Right ventricle myocardium superior (tissue), 1 donor: ENCODE measurements around the gene NLGN1. TPM values are rescaled to one million over a fixed set of nuclear protein-coding genes. Genes with fewer than 3 reads are reported as not detected.
"Not testable (repeated sequence)": the region's sequence is repeated elsewhere in the genome, so short reads cannot be mapped to it uniquely, and the experiment has no call there.

Source experiments
- ATAC-seq: fragments of 200-7000 bp; cut with Tn5 transposase; one replicate; pipeline ENCODE4 v1.9.1; 2020; ENCODE audit warnings: mild to moderate bottlenecking; ENCODE audit not compliant: poor library complexity
- DNase-seq: peaks from one replicate; pipeline ENCODE4 v3.0.0-alpha.2; 2020
- intact Hi-C: fragments of 100-400 bp; cut with DNase I; formaldehyde crosslinking; loops from one replicate; pipeline ENCODE4 v1.11.2; 2022
- long read RNA-seq: library from polyadenylated mRNA; unstranded; transcript quantifications from one replicate; pipeline ENCODE4 v2.0.0, GENCODE V29; 2021
- total RNA-seq: library from RNA; stranded (reverse); fragmentation: NEBNext Ultra II Directional; extraction: Animal tissue kit (Norgen Biotek cat#: 25700); gene quantifications from one replicate; pipeline ENCODE4 v1.2.1, GENCODE V29; 2021
- donor health status: DM: no; HTN: yes; CAD: no; lungs with severe emphysema.

Gene NLGN1
- 7.8 TPM for total RNA-seq
- long read RNA-seq, partial matches to known transcripts = 0 of 1 reads
- long read RNA-seq, other reads (novel, unspliced or antisense) = 1 of 1 reads

DNA sequence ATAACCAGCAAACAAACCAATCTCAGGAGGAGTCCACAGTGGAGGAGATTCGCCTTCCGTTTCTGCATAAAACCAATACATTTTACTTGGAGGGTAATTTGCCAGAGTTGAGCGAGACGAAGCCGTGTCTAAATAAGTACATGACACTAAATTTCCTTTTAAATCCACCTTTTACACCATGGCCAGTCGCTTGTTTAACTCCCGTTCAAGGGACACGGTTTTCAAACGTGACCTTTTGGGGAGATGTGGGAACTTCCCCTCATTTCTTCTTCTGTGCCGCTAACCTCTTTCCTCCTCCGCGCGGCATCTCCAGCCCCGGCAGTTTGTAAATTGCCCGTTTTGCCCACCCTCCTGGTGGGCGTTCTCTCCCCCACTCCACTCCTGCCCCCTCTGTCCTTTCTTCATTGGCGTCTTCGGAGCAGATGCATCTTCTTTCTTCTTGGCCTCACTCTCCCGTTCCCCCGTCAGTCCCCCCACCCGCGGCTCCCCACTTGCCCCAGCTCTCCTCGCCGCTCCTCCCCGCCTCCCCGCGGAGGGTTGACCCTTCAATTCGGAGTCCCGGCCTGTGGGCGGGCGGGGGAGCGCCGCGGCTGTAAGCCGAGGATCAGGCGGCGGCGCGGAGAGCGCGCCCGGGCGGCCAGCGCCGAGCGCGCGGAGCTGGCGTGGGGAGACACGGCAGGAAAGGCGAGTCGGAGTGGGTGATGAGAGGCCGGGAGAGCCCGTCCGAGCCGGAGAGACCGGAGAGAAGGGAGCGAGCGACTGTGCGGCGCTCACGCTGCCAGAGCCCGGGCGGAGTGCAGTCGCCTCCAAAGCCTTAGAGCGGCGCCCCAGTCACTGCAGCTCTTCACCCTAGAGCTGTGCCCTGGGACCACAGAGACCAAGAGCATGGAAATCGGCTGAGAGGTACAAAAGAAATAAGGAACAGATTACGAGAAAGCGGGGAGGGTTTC lies at the start of gene NLGN1:
Gene NLGN1, plus strand, starts transcription at position 584 of the 950 bp plus-strand sequence.
- intact Hi-C loops = no loop called here
- ATAC-seq (peak; percentile 79), DNase-seq (peak; percentile 84)

DNA sequence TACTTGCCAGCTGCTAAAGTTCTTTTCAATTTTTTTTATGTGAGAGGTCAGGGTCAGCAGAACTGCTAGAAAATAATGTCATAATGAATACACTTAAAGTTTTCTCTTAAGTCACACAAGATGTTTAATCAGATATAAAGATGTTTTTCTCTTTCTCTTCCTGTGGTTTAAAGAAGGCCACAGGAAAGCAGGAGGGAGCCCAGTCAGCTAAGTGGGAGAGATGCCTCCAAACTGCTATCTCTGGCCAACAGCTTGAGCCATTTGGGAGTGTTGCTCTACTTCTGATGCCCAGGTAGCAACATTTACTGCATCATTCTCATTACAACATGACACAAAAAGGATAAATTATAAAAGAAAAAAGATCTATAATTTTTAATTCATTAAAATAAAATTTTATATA lies 45.7 kb upstream of the NLGN1 start:
- no peak for ATAC-seq
- DNase-seq = no peak
- intact Hi-C loops = no loop called here

DNA sequence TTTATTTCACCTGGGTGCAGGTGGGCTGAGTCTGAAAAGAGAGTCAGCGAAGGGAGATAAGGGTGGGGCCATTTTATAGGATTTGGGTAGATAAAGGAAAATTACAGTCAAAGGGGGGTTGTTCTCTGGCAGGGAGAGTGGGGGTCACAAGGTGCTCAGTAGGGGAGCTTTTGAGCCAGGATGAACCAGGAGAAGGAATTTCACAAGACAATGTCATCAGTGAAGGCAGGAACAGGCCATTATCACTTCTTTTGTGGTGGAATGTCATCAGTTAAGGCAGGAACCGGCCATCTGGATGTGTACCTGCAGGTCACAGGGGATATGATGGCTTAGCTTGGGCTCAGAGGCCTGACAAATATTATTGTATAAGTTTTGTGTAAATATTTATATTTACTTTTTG lies 44.4 kb upstream of the NLGN1 start:
- ATAC-seq, intact Hi-C loops, DNase-seq: not testable (repeated sequence)

DNA sequence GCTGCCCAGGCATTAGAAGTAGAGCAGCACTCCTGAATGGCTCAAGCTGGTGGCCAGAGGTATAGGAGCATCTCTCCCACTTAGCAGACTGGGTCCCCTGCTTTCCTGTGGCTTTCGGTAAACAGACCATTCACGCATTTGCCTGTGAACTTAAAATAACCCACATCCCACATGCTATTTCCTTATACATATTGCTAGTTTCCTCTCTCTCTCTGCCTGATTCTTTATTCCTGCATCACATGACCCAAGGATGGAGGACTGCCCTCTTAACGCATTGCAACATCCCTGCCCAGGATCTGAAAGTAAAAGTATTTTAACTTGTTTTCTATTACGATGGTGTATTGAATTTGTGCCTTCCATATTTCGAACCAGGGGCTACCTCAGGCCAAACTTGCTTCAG lies 43.4 kb upstream of the NLGN1 start:
- DNase-seq (no peak), ATAC-seq (no peak)
- intact Hi-C loops = no loop called here

DNA sequence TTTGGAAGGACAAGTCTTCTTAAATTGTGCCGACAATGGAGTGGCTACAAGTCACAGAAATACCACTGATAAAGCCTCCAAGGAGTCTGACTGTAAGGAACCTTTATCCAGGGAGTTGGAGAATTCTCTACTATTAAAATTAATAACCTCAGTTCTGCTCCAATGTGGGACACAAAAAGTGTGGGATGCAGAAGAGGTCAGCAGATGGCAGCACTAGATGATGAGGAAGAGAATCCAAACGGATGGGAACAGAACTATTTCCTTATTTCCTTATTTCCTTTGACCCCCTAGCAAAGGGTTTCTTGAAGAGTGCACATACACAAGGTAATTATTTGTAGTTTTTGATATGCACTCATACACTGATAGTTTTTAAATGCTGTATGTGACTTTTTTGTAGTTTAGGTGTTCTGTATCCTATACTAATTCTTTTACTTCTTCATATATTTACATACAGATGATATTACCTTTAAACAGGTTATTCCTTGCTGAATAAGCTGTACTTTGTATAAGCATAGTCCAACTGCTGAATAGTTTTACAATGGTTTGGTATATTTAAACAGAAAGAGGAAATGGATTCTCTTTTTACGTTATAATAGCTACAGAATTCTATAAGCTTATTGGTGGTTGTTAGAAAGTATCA lies 25.6 kb upstream of the NLGN1 start:
- peak; percentile 51 for ATAC-seq
- DNase-seq = no peak

DNA sequence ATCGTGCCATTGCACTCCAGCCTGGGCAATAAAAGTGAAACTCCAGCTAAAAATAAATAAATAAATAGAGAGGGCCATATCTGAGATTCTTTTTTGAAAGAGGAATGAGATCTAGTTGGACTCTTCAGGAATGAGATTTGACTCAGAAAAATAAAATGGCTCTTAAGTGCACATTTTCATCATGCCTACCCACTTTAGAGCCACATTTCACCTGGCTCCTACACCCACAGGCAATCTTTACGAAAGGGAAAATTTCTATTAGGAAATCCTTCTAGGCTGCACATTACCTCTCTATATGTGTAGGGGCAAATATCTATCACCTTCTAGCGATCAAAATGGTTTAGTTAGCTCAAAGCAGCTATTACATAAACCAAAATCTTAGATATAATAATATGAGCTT lies 16.9 kb upstream of the NLGN1 start:
- DNase-seq (no peak), ATAC-seq (no peak)
- intact Hi-C loops = no loop called here

More for the DNA sequence above, 25.6 kb upstream of the NLGN1 start:
- intact Hi-C loops = no loop called here

DNA sequence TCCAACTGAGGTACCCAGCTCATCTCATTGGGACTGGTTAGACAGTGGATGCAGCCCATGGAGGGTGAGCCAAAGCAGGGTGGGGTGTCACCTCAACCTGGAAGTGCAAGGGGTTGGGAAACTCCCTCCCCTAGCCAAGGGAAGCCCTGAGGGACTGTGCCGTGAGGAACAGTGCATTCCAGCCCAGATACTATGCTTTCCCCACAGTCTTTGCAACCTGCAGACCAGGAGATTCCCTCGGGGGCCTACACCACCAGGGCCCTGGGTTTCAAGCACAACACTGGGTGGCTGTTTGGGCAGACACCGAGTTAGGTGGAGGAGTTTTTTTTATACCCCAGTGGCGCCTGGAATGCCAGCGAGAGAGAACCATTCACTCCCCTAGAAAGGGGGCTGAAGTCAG lies 15.6 kb upstream of the NLGN1 start:
- intact Hi-C loops, ATAC-seq, DNase-seq: not testable (repeated sequence)

GRCh38 chr3:173395073-173395411 lies 2.5 kb upstream of the NLGN1 start:
- DNase-seq (no peak), ATAC-seq (peak; percentile 54)
- intact Hi-C loops = no loop called here

GRCh38 chr3:173395412-173396181 lies 1.9 kb upstream of the NLGN1 start:
- ATAC-seq (peak; percentile 93), DNase-seq (peak; percentile 92)
- intact Hi-C loops = no loop called here

DNA sequence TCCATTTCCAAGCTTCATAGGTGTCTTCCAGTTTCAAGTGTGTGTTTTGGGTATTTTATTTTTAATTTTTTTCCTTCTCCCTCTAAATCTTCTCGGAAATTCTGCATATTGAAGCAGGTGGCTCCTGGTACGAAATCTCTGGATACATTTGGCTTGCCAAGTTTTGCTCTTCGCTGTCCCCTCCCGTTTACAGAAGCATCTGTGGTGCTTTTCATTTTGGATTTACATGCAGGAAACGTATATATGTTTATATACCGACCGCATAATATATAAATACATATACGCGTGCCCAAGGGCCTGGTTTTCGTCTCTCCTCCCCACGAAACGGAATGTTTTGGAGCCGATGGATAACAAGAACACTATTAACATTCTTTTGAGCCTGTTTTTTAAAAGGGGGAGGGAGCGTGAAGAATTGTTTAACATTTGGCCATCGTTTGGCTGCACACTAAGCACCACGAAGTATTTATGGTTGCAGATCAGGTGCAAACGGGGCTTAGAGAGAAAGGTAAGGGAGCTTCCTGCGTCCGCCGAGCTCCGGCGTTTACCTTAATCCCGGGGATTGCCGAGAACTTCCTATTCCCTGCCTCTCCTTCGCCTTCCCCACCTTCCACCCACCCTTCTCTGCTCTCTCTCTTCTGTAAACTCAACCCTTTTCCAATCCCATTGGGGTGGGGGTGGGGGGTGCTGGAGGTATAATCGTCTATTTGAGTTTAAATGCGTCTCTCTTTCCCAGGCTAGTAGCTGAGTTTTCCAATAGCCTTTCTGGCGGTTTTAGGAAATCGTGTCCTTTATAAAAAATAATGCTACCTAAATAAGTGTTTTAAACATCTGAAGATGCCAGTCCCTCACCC lies 1.1 kb upstream of the NLGN1 start:
- intact Hi-C loops = no loop called here
- DNase-seq (no peak), ATAC-seq (no peak)

- ATAC-seq = peak; percentile 15
- intact Hi-C loops = no loop called here
- DNase-seq = no peak
These were observed 551 bp downstream of the NLGN1 start for GRCh38 chr3:173398111-173398479.

GRCh38 chr3:173399044-173399443 lies 1.5 kb downstream of the NLGN1 start:
- ATAC-seq (no peak), DNase-seq (no peak)
- intact Hi-C loops = no loop called here

DNA sequence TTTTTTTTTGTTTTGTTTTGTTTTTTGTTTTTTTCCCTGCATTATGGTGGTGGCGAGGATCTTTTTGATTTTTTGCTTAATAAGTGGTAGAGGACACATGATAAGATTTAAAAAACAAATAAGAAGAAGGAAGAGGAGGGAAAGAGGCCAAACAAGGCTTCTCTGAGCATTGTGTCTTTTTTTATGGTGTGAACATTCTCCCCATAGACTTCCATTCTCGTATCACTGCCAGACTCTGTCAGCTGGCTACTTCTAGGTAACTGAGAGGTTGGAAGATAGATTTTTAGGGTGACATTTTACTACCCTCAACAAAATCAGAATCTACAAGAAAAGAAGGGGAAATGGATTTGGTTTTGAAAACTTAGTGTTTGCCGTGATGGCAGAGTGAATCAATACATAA lies 3.8 kb downstream of the NLGN1 start:
- ATAC-seq (no peak), DNase-seq (no peak)
- intact Hi-C loops = no loop called here

GRCh38 chr3:173402656-173403055 lies 5.1 kb downstream of the NLGN1 start:
- DNase-seq (no peak), ATAC-seq (no peak)
- intact Hi-C loops = no loop called here

- ATAC-seq (no peak), DNase-seq (no peak)
- intact Hi-C loops = no loop called here
These were observed 5.8 kb downstream of the NLGN1 start for GRCh38 chr3:173403376-173403775.

DNA sequence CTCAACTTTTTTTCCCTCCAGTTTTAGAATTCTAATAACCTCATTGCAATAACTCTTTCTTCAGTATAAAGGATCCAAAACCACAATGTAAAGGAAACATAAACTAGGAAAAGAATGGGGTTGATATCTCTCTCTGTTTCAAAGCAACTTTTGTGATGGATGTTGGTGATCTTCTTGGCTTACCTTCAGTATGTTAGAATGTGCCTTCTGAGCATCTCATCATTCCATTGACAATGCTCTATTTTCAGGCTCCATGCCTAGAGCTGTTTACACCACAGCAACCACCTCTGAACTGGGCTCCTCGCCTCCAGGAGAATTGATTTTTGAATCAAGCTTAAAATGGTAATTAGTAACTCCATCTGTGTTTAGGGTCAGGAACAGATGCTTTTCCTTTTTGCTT lies 6.6 kb downstream of the NLGN1 start:
- ATAC-seq (no peak), DNase-seq (no peak)
- intact Hi-C loops = no loop called here

DNA sequence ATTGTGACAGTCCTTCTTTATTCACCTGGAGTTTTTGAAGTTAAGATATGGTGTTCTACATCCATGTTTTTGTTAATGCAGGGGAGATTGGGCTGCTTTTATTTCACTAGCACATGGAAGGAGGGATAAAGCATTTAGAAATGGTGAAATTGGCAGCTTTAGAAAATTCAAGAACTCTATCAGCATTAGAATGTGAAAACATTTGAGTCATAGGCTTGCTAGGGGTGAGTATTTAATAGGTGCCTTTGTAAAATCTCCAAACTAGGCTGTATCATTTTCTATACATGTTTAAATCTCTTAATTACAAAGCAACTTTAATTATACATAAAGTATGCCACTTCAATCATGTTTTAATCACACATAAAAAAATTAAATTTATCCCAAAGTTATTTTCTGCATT lies 12.9 kb downstream of the NLGN1 start:
- no peak for ATAC-seq
- intact Hi-C loops = loop anchor here (10.0 kb wide), 1 partner anchor 144 kb away; no protein-coding TSS in a partner anchor
- DNase-seq = no peak

DNA sequence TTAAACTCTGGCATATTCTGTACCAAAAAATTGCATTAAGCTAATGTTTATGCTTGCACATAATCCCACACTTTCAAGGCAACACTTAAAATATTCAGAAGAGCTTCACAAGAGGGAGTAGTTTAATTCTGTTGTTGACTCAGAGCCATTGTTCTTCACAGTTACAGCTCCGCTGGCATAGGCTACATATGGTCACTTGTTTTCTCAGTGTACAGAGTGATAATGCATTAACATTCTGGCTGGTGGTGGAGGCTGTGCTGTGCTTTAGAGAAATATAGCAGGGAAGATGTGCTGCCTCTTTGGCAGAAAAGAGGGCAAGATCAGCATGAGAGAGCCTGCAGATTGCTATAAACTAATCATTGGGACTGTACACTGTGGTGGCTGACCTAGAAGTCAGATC lies 13.3 kb downstream of the NLGN1 start:
- intact Hi-C loops = loop anchor here (10.0 kb wide), 1 partner anchor 144 kb away; no protein-coding TSS in a partner anchor
- no peak for DNase-seq
- peak; percentile 81 for ATAC-seq
